HG02571 (cell line): ENCODE results near the gene ZFPL1.

Experiments
- ATAC-seq: cut with Tn5 transposase; IDR thresholded peaks from one replicate; pipeline ENCODE4 v1.9.1; 2021; ENCODE audit warnings: mild to moderate bottlenecking, moderate library complexity; ENCODE audit not compliant: unreplicated experiment

ZFPL1 gene

DNA sequence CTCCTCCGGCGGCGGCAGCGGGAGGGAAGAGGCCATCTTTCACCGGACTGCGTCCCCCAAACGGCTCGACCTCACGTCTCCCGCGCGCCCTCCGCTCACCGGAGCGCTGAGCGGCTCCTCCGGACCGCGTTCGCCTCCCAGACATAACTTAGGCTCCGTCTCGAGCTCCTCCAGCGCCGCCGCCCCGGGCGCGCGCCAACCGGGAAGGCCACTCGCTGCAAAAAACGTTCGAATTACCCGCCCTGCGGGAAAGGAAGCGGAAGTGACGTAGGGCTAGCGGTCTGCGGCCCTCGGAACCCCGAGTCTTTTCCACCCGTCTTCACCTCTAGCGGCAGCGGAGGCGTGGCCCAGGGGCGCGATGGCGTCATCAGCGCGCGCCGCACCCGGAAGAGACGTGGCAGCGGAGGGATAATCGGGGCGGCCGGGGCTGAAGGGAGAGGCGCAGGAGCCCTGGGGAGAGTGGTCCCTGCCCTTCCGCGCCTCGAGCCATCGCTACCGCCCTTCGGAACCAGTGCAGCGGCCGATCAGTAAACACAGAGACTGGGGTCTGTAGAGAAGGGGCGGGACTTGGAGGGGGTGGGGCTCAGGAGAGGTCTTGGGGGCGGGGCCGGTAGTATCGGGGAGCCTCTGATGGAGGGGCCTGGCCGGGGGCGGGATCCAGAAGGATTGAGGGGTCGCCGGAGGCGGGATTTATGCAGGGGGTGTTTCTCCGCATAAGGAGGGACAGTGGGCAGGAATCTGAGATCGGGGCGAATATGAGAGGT lies at the start of gene ZFPL1, which contains the start of gene CDCA5:
Gene ZFPL1, plus strand, starts transcription at position 389 of the 764 bp plus-strand sequence. CDS start 477 bp downstream, outside the sequence.
Gene CDCA5, minus strand, starts transcription at position 207 of the 764 bp plus-strand sequence. Its CDS starts 62 bp downstream, at position 145.
- ATAC-seq: peak; percentile 73

- no peak for ATAC-seq
Observed at GRCh38 chr11:65034423-65034822, 49.6 kb upstream of the ZFPL1 start.

- ATAC-seq: no peak
Observed at GRCh38 chr11:65035579-65035978, 48.4 kb upstream of the ZFPL1 start.

- ATAC-seq: no peak
Observed at GRCh38 chr11:65036931-65037330, 47.1 kb upstream of the ZFPL1 start.

DNA sequence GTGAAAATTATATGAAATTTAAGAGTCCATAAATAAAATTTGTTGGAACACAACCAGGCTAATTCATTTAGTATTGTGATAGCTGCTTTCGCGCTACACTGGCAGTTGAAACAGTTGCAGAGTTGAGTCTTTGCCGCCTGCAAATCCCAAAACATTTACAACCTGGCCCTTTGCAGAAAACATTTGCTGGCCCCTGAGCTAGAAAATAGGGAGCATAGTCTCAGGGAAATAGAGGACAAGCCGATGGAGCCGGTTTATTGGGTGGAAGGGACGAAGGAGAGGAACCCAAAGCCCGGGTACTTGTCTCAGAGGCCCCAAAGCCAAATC lies 43.5 kb upstream of the ZFPL1 start:
- ATAC-seq: no peak

GRCh38 chr11:65040847-65041622 lies 43.0 kb upstream of the ZFPL1 start, which contains the start of gene SAC3D1:
Gene SAC3D1, plus strand, starts transcription at chr11:65041210. Its CDS starts 83 bp downstream, at chr11:65041293.
- peak; percentile 85 for ATAC-seq

GRCh38 chr11:65042891-65043290 lies 41.1 kb upstream of the ZFPL1 start:
- no peak for ATAC-seq

DNA sequence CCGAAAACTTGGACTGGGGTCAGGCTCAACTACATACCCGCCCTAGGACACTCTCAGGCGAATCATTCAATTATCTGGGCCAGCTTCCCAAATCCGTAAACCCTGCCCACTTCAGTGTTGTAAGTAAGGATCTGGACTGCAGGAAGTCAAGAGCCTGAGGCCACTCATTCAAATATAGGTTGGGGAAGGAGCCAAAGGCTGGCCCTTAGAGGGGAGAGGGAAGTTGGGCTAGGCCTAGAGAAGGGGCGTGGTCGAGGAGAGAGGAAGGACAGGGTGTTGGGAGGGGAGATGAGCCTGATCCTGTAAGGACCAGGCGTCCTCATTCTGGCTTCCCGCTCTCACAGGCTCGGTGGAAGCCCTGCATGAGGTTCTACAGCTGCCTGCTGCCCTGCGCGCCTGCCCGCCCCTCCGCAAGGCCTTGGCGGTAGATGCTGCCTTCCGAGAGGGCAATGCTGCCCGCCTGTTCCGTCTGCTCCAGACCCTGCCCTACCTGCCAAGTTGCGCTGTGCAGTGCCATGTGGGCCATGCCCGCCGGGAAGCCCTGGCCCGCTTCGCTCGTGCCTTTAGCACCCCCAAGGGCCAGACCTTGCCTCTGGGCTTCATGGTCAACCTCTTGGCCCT lies 40.0 kb upstream of the ZFPL1 start:
- no peak for ATAC-seq

- no peak for ATAC-seq
Observed at GRCh38 chr11:65045061-65045460, 39.0 kb upstream of the ZFPL1 start.

DNA sequence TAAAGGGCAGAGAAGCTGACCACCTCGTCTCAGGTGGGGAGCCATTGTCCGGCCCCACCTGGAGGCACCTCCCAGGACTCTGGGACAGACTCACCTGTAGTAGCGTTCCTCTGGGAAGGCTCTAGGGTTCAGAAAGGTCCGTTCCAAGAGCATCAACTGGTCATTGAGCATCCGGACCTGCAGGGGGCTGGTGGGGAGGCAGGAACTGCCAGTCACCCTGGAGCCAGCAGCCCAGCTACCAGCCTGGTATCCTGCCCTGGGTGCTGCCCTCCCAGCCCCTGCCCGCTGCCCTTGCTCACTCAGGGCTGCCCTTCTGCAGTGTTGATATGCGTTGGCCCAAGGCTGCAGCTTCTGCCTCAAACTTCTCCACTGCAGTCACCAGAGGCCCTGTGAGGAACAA lies 38.3 kb upstream of the ZFPL1 start:
- ATAC-seq: no peak

GRCh38 chr11:65047581-65048422 lies 36.2 kb upstream of the ZFPL1 start:
- no peak for ATAC-seq

DNA sequence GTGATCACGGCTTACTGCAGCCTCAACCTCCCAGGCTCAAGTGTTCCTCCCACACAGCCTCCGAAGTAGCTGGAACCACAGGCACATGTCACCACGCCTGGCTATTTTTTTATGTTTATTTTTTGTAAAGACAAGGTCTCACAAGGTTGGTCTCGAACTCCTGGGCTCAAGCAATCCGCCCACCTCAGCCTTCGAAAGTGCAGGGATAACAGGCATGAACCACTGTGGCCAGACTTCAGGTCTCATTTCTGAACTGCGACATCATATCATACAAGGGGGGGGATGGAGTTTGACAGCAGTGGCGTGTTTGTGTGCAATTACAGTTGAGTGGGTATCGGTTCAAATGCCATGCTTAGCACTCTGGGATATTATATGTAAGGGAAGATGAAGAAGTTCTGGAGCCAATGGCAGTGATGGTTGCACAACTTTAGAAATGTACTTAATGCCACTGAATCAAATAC lies 32.6 kb upstream of the ZFPL1 start:
- ATAC-seq: no peak

- no peak for ATAC-seq
Observed at GRCh38 chr11:65053827-65054508, 30.1 kb upstream of the ZFPL1 start.

- no peak for ATAC-seq
Observed at GRCh38 chr11:65055538-65055937, 28.5 kb upstream of the ZFPL1 start.

- ATAC-seq: no peak
Observed at GRCh38 chr11:65056999-65057398, 27.0 kb upstream of the ZFPL1 start.

GRCh38 chr11:65057526-65057925 lies 26.5 kb upstream of the ZFPL1 start:
- ATAC-seq: no peak

DNA sequence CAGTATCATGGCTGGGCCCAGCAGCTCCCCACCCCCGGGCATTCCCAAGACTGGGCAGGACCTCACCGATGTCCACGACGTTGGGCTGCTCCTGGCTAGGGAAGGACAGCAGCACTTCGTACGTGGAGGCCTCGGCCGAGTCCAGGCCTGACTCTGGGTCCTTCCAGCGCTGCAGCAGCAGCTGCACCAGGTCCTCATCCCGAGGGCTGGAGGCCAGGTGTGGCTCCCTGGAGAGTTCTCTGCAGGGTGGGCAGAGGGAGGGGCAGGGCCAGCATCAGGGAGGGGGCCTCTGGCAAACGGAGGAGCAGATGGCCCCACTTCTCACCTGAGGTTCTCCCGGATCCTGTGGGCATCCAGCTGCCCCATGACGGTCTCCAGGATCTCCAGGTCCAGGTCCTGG lies 26.0 kb upstream of the ZFPL1 start:
- no peak for ATAC-seq

DNA sequence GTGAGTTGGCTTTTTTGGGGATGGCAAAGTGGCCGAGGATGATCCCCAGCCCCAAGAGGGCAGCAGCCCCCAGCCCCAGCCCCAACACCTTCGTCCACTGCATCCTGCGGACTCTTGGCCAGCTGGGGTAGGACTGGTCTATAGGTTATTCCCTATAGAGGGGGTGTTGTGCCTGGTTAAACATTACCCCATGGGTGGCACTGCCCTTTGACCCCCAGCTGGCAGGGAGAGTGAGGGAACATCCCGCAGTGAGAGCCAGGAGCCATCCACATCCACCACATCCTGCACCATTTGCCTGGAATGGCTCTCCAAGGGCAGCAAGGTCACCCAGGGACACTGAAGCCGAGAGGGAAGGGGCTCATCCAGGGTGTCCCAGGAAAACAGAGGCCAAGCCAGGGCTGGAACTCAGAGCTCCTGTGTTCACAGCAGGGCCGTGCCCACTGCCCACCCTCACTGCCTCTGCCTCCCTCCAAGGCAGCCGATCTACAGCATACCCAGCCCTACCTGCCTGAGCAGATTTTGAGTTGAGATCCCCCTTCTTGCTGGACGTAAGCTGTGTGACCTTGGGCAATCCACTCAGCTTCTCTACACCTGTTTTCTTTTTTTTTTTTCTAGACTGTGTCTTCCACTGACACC lies 25.5 kb upstream of the ZFPL1 start, which contains the start of gene NAALADL1:
Gene NAALADL1, minus strand, starts transcription at position 135 of the 636 bp plus-strand sequence. Its CDS starts 32 bp downstream, at position 103.
- ATAC-seq: no peak

DNA sequence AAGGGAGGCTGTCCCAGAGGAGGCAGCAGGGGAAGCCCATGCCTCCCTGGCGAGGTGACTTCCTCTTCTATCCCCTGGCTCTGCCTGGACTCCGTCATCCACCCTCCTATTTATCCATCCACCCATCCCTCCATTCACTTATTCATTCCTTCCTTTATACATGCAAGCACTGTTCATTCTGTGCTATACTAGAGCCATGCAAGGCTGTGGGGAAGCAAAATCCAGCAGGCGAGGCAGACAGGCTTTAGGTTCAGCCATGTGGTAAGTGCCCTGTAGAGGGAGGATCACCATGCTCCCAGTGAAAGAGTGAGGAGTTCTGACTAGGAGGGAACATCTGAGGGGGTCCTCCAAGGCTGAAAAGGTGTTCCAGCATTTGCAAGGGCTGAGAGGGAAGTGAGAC lies 24.5 kb upstream of the ZFPL1 start:
- no peak for ATAC-seq
